HepG2 (cell line): ENCODE results near the gene HEXIM1. TPM values are rescaled to one million over a fixed set of nuclear protein-coding genes. Genes with fewer than 3 reads are reported as not detected.

Experiments used
- AFF4 ChIP-seq: sonication (generic); formaldehyde crosslinking; IDR thresholded peaks from 2 replicates; pipeline ENCODE4 v1.4.0; 2020; ENCODE audit warnings: missing genetic modification reagents
- ARNTL ChIP-seq: sonication (generic); formaldehyde crosslinking; IDR thresholded peaks from 2 replicates; pipeline ENCODE4 v1.4.0; 2020; ENCODE audit warnings: mild to moderate bottlenecking, missing genetic modification reagents
- BATF2 ChIP-seq: sonication (generic); formaldehyde crosslinking; IDR thresholded peaks from 2 replicates; pipeline ENCODE4 v1.8.0; 2022; ENCODE audit warnings: mild to moderate bottlenecking, missing genetic modification reagents, moderate library complexity
- CBX5 ChIP-seq: sonication (generic); formaldehyde crosslinking; IDR thresholded peaks from 2 replicates; pipeline ENCODE4 v1.4.0; 2020; ENCODE audit warnings: missing genetic modification reagents, borderline replicate concordance
- GRHL1 ChIP-seq: sonication (generic); formaldehyde crosslinking; conservative IDR thresholded peaks from 2 replicates; pipeline ENCODE4 v1.8.0; 2022; ENCODE audit warnings: missing genetic modification reagents
- IRF1 ChIP-seq: sonication (generic); formaldehyde crosslinking; IDR thresholded peaks from 2 replicates; pipeline ENCODE4 v1.4.0; 2020; ENCODE audit warnings: low read depth, mild to moderate bottlenecking, missing genetic modification reagents
- KLF12 ChIP-seq: sonication (generic); formaldehyde crosslinking; IDR thresholded peaks from 2 replicates; pipeline ENCODE4 v1.4.0; 2020; ENCODE audit warnings: missing genetic modification reagents, borderline replicate concordance
- PPARG ChIP-seq: conservative IDR thresholded peaks from 2 replicates; pipeline ENCODE4 v1.6.1; 2016; ENCODE audit warnings: missing biosample characterization, missing genetic modification reagents
- REXO4 ChIP-seq: sonication (generic); formaldehyde crosslinking; IDR thresholded peaks from 2 replicates; pipeline ENCODE4 v1.8.0; 2022; ENCODE audit warnings: missing genetic modification reagents, mild to moderate bottlenecking, borderline replicate concordance
- SPEN ChIP-seq: sonication (generic); formaldehyde crosslinking; IDR thresholded peaks from 2 replicates; pipeline ENCODE4 v1.5.1; 2020; ENCODE audit warnings: low read depth, mild to moderate bottlenecking, missing genetic modification reagents
- U2AF1 ChIP-seq: fragments of 200-400 bp; formaldehyde crosslinking; optimal IDR thresholded peaks from 2 replicates; pipeline ENCODE3; 2017; ENCODE audit warnings: mild to moderate bottlenecking, low read depth, low read length
- U2AF2 ChIP-seq: fragments of 200-400 bp; formaldehyde crosslinking; IDR thresholded peaks from 2 replicates; pipeline ENCODE4 v1.6.1; 2017; ENCODE audit warnings: low read depth, mild to moderate bottlenecking, low read length
- WIZ ChIP-seq: sonication (generic); formaldehyde crosslinking; IDR thresholded peaks from 2 replicates; pipeline ENCODE4 v1.5.1; 2020; ENCODE audit warnings: mild to moderate bottlenecking, missing genetic modification reagents
- ZFP36L2 ChIP-seq: sonication (generic); formaldehyde crosslinking; IDR thresholded peaks from 2 replicates; pipeline ENCODE4 v1.4.0; 2020; ENCODE audit warnings: missing genetic modification reagents
- ZNF569 ChIP-seq: sonication (generic); formaldehyde crosslinking; IDR thresholded peaks from 2 replicates; pipeline ENCODE4 v1.5.0; 2020; ENCODE audit warnings: mild to moderate bottlenecking, missing genetic modification reagents, moderate library complexity, borderline replicate concordance
- ZNF577 ChIP-seq: sonication (generic); formaldehyde crosslinking; IDR thresholded peaks from 2 replicates; pipeline ENCODE4 v1.4.0; 2020; ENCODE audit warnings: mild to moderate bottlenecking, low read depth, missing genetic modification reagents, borderline replicate concordance
- ZNF772 ChIP-seq: sonication (generic); formaldehyde crosslinking; IDR thresholded peaks from 2 replicates; pipeline ENCODE4 v1.5.0; 2020; ENCODE audit warnings: mild to moderate bottlenecking, missing genetic modification reagents
- ZNF781 ChIP-seq: sonication (generic); formaldehyde crosslinking; IDR thresholded peaks from 2 replicates; pipeline ENCODE4 v1.5.1; 2020; ENCODE audit warnings: borderline replicate concordance, mild to moderate bottlenecking, missing genetic modification reagents; ENCODE audit errors: not compliant biosample characterization
- polyA plus RNA-seq, 8 experiments: library from polyadenylated mRNA; depleted of rRNA in 3 of 8; stranded (reverse) in 7 of 8; unstranded in 1 of 8; fragments of >200 nt; fragmentation: Illumina TruSeq in 4 of 8; extraction: Trizol in 4 of 8; gene quantifications; 2 replicates each; pipeline versions ENCODE4 v1.2.1 to v1.2.3, GENCODE V29; 2011 to 2016; ENCODE audit warnings: low read depth in 4 of 8, missing spikeins in 1 of 8, mixed read lengths in 1 of 8; ENCODE audit not compliant: insufficient read depth in 1 of 8
- total RNA-seq, 5 experiments: library from RNA; depleted of rRNA; stranded (reverse); fragments of >200 nt; fragmentation: Illumina TruSeq; extraction: Trizol; gene quantifications; 2 replicates each; pipeline ENCODE4 v1.2.3, GENCODE V29; 2016; ENCODE audit warnings: low read depth in 1 of 5

HEXIM1 gene
- total and polyA plus RNA-seq, 2 of the 13 experiments (the other 11 are each of a cell fraction or from before 2014, with no cell fraction given) = 10.5 to 16.6 TPM

GRCh38 chr17:45131616-45132319, 16.5 kb upstream of the HEXIM1 start (continued):
- no peak for TF ChIP-seq GRHL1
- no peak for TF ChIP-seq PPARG (CRISPR knock-in tag)
- TF ChIP-seq KLF12 (CRISPR knock-in tag) = 0 out of 2 replicates have a peak, but pooled peaks have one; percentile 22
- no peak for TF ChIP-seq WIZ (CRISPR knock-in tag)
- no peak for TF ChIP-seq ZNF577
- TF ChIP-seq SPEN (CRISPR knock-in tag) = 0 out of 2 replicates have a peak, but pooled peaks have one; percentile 14
- TF ChIP-seq U2AF2 = 0 out of 2 replicates have a peak, but pooled peaks have one; percentile 53
- TF ChIP-seq REXO4 (CRISPR knock-in tag) = no peak
- TF ChIP-seq ZNF781 (CRISPR knock-in tag) = no peak
- TF ChIP-seq ZNF772 (CRISPR knock-in tag) = no peak
- no peak for TF ChIP-seq ARNTL (CRISPR knock-in tag)
- no peak for TF ChIP-seq ZFP36L2 (CRISPR knock-in tag)
- no peak for TF ChIP-seq U2AF1
- no peak for TF ChIP-seq AFF4 (CRISPR knock-in tag)
- TF ChIP-seq ZNF569 (CRISPR knock-in tag) = peak; percentile 63; the same call in 1 of the 2 replicates
- TF ChIP-seq CBX5 = no peak
- no peak for TF ChIP-seq IRF1 (CRISPR knock-in tag)
- TF ChIP-seq BATF2 = no peak
